ENCODE results near the gene IRF4.

The IRF4 gene

GRCh38 chr6:456358-456867, 64.9 kb downstream of the IRF4 start:
- TF ChIP-seq CTCF (IDR thresholded peaks at IDR 0.05; ENCODE audit: low read depth, low read length): no peak
- H3K36me3 ChIP-seq: no peaks in the 10 kb centered on the region
- H3K27ac ChIP-seq: no peak overlapping the region
- DNase-seq: no peak
- H3K27me3 ChIP-seq (ENCODE audit: insufficient read depth, low read depth, severe bottlenecking): no peaks in the 10 kb centered on the region
- H3K4me3 ChIP-seq (ENCODE audit: low read depth, low read length): no peak overlapping the region
- peaks cover 3% of the 10 kb centered on the region for H3K9me3 ChIP-seq (ENCODE audit: severe bottlenecking)

DNA sequence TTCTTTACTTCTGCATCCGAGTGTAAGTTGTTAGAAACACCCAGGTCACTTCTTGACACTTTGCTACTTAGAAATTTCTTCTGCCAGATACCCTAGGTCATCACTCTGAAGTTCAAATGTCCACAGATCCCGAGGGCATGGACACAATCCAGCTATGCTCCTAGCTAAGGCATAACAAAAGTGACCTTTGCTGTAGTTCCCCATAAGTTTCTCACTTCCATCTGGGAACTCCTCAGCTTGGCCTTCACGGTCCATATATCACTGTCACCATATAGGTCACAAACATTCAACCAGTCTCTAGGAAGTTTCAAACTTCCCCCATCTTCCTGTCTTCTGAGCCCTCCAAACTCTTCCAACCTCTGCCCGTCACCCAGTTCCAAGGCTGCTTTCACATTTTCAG, 65.3 kb downstream of the IRF4 start:
- TF ChIP-seq CTCF (IDR thresholded peaks at IDR 0.05; ENCODE audit: low read depth, low read length): no peak
- DNase-seq: no peak
- Histone ChIP-seq H3K27ac (no peak overlapping the region), H3K36me3 (no peaks in the 10 kb centered on the region), H3K4me3 (ENCODE audit: low read depth, low read length) (no peak overlapping the region), H3K27me3 (ENCODE audit: insufficient read depth, low read depth, severe bottlenecking) (no peaks in the 10 kb centered on the region), H3K9me3 (ENCODE audit: severe bottlenecking) (peaks cover 2% of the 10 kb centered on the region)

Measured in WERI-Rb-1 (cell line).